Lower lobe of right lung (tissue), 2 donors: ENCODE measurements around the gene LRRC49. TPM values are rescaled to one million over a fixed set of nuclear protein-coding genes. Genes with fewer than 3 reads are reported as not detected.
"Not testable (repeated sequence)": the region's sequence is repeated elsewhere in the genome, so short reads cannot be mapped to it uniquely, and the experiment has no call there.

Experiments used
- ATAC-seq, 2 donors: fragments of 200-7000 bp; cut with Tn5 transposase; one replicate each; pipeline ENCODE4 v1.9.1; 2020 to 2022; ENCODE audit warnings: mild to moderate bottlenecking in 2 of 2, moderate library complexity in 2 of 2
- DNase-seq: peaks from one replicate; pipeline ENCODE4 v3.0.0-alpha.2; 2020
- H3K27ac ChIP-seq: fragments of 200-600 bp; one replicate; pipeline ENCODE4 v1.8.0; 2022
- H3K27me3 ChIP-seq: fragments of 200-600 bp; one replicate; pipeline ENCODE4 v1.8.0; 2022; ENCODE audit warnings: low read depth
- H3K36me3 ChIP-seq: fragments of 200-600 bp; one replicate; pipeline ENCODE4 v1.8.0; 2022; ENCODE audit warnings: mild to moderate bottlenecking
- H3K4me1 ChIP-seq: fragments of 200-600 bp; one replicate; pipeline ENCODE4 v1.8.0; 2022
- H3K4me3 ChIP-seq: fragments of 200-600 bp; one replicate; pipeline ENCODE4 v1.8.0; 2022; ENCODE audit warnings: mild to moderate bottlenecking
- H3K9me3 ChIP-seq: fragments of 200-600 bp; one replicate; pipeline ENCODE4 v1.8.0; 2022
- intact Hi-C: fragments of 100-400 bp; cut with DNase I; formaldehyde crosslinking; loops from one replicate; pipeline ENCODE4 v1.11.0; 2022
- total RNA-seq: library from RNA; stranded (reverse); fragmentation: NEBNext Ultra II Directional; extraction: Animal tissue kit (Norgen Biotek cat#: 25700); gene quantifications from one replicate; pipeline ENCODE4 v1.2.1, GENCODE V29; 2021
- TF ChIP-seq, protein P1 (sequence below): fragments of 200-600 bp; IDR thresholded peaks from one replicate; pipeline ENCODE4 v1.8.0; 2022; ENCODE audit warnings: antibody characterized with exemption, mild to moderate bottlenecking
- donor health status: DM: no; HTN: yes; CAD: no; lungs with severe emphysema.

The LRRC49 gene
- total RNA-seq, 1 donor from 2014 or later = 7.3 TPM

DNA sequence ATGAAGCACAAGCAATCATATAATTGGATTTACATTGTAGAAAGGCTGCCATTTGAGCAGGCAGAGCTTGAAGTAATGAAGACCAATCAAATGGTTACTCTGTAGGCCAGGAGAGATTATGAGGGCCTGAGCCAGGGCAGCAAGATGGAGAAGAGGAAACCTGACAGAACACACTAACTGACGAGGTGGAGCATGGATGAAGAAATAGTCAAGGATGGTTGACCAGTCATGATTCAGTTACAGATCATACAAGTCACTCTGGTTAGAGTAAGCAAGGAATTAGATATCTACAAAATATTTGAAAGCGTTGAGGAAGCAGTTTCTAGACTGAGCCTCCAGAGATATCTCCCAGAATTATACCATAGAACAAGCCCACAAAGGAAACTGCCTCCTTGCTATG, 120.8 kb downstream of the LRRC49 start:
- H3K4me1 ChIP-seq = no peaks in the 10 kb centered on the region
- H3K27me3 ChIP-seq = no peaks in the 10 kb centered on the region
- TF ChIP-seq, protein P1, sequence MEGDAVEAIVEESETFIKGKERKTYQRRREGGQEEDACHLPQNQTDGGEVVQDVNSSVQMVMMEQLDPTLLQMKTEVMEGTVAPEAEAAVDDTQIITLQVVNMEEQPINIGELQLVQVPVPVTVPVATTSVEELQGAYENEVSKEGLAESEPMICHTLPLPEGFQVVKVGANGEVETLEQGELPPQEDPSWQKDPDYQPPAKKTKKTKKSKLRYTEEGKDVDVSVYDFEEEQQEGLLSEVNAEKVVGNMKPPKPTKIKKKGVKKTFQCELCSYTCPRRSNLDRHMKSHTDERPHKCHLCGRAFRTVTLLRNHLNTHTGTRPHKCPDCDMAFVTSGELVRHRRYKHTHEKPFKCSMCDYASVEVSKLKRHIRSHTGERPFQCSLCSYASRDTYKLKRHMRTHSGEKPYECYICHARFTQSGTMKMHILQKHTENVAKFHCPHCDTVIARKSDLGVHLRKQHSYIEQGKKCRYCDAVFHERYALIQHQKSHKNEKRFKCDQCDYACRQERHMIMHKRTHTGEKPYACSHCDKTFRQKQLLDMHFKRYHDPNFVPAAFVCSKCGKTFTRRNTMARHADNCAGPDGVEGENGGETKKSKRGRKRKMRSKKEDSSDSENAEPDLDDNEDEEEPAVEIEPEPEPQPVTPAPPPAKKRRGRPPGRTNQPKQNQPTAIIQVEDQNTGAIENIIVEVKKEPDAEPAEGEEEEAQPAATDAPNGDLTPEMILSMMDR = no peak
- H3K9me3 ChIP-seq = no peaks in the 10 kb centered on the region
- ATAC-seq (no peak), DNase-seq (no peak)
- intact Hi-C loops = no loop called here
- H3K4me3 ChIP-seq = no peak overlapping the region
- no peaks in the 10 kb centered on the region for H3K36me3 ChIP-seq
- no peak overlapping the region for H3K27ac ChIP-seq

DNA sequence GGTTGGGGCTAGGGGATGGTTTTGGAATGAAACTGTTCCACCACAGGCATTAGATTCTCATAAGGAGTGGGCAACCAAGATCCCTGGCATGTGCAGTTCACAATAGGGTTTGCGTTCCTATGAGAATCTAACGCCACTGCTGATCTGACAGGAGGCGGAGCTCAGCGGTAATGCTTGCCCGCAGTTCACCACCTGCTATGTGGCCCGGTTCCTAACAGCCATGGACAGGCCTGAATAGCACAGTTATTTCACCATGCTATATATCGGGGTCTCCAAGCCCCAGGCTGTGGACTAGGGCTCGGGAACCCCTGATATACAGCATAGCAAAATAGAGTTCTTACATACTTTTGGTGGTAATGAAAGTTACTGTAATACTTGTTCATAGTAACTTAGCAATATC, 122.7 kb downstream of the LRRC49 start:
- H3K4me3 ChIP-seq = no peak overlapping the region
- no peaks in the 10 kb centered on the region for H3K4me1 ChIP-seq
- no peak overlapping the region for H3K27ac ChIP-seq
- intact Hi-C loops = no loop called here
- no peaks in the 10 kb centered on the region for H3K36me3 ChIP-seq
- ATAC-seq (no peak), DNase-seq (no peak)
- TF ChIP-seq, protein P1 = no peak
- no peaks in the 10 kb centered on the region for H3K27me3 ChIP-seq
- H3K9me3 ChIP-seq = no peaks in the 10 kb centered on the region

DNA sequence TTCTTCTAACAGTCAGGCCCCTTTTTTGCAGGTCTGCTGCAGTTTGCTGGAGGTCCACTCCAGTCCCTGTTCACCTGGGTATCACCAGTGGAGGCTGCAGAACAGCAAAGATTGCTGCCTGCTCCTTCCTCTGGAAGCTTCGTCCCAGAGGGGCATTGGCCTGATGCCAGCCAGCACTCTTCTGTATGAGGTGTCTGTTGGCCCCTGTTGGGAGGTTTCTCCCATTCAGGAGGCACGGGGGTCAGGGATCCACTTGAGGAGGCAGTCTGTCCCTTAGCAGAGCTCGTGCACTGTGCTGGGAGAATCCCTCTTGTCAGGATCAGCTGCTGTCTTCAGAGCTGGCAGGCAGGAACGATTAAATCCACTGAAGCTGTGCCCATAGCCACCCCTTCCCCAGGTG, 138.6 kb downstream of the LRRC49 start:
- intact Hi-C loops = not testable (repeated sequence)

DNA sequence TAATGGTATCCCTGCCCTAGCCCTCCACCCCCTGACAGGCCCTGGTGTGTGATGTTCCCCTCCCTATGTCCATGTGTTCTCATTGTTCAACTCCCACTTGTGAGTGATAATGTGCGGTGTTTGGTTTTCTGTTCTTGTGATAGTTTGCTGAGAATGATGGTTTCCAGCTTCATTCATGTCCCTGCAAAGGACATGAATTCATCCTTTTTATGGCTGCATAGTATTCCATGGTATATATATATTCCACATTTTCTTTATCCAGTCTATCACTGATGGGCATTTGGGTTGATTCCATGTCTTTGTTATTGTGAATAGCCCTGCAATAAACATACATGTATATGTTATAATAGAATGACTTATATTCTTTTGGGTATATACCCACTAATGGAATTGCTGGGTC, 142.9 kb downstream of the LRRC49 start:
- intact Hi-C loops, H3K27ac ChIP-seq: not testable (repeated sequence)

More for the DNA sequence above, 138.6 kb downstream of the LRRC49 start:
- DNase-seq, H3K27me3 ChIP-seq, H3K4me3 ChIP-seq, H3K36me3 ChIP-seq, H3K9me3 ChIP-seq, H3K27ac ChIP-seq, H3K4me1 ChIP-seq, ATAC-seq: not testable (repeated sequence)

DNA sequence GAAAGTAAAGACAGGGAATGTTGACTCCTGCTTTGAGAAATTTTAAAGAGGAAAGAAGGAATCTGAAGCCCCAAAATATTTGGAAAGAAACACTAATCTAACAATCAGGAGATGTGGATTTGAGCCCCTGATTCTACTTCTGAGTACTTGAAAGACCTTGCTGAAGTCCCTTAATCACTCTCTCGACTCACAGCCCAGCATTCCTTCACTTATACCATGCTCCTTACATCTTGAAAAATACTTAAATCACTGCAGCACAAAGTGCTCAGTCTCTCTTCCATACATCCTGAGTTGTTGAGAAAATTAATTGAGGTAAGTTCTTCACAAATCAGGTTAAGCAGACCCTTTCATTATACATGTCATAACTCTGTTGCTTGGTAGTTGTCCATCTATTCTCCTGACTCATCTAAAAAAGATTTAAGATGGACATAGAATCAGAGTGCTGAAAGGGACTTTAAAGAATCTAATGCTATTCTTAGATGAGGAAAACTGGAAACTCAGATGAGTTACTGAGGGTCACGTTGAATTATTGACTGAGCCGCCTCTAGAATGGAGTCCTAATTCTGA, 149.8 kb downstream of the LRRC49 start:
- DNase-seq = no peak
- Histone ChIP-seq H3K4me1 (no peaks in the 10 kb centered on the region), H3K27ac (no peak overlapping the region), H3K36me3 (no peaks in the 10 kb centered on the region), H3K4me3 (no peak overlapping the region), H3K9me3 (no peaks in the 10 kb centered on the region), H3K27me3 (no peaks in the 10 kb centered on the region)
- no peak for ATAC-seq
- TF ChIP-seq, protein P1 = no peak
- intact Hi-C loops = no loop called here

More for the DNA sequence above, 142.9 kb downstream of the LRRC49 start:
- not testable (repeated sequence) for DNase-seq, H3K4me3 ChIP-seq, H3K27me3 ChIP-seq, H3K4me1 ChIP-seq, H3K36me3 ChIP-seq, H3K9me3 ChIP-seq, ATAC-seq

DNA sequence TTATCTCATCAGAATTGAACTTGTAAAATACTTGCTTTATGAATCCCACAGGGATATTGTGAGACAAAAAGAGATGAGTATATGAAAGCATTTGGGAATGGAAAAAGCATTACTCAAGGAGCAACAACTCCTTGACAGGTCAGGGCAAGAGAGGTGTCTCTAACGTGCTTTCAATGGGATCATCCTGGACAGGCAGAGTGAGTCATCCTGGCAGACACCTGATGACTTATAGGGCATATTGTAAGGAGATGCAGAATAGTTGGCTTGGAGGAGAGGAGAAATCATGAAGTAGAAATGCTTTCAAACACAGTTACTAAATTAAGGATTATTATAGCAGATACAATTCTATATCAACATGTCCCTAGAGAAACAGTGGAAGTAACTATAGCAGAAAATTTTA, 150.7 kb downstream of the LRRC49 start:
- no peak for DNase-seq
- H3K27ac ChIP-seq = no peak overlapping the region
- H3K9me3 ChIP-seq = no peaks in the 10 kb centered on the region
- ATAC-seq = no peak
- intact Hi-C loops = no loop called here
- no peaks in the 10 kb centered on the region for H3K36me3 ChIP-seq
- H3K4me1 ChIP-seq = no peaks in the 10 kb centered on the region
- no peak overlapping the region for H3K4me3 ChIP-seq
- H3K27me3 ChIP-seq = no peaks in the 10 kb centered on the region
- TF ChIP-seq, protein P1 = no peak

DNA sequence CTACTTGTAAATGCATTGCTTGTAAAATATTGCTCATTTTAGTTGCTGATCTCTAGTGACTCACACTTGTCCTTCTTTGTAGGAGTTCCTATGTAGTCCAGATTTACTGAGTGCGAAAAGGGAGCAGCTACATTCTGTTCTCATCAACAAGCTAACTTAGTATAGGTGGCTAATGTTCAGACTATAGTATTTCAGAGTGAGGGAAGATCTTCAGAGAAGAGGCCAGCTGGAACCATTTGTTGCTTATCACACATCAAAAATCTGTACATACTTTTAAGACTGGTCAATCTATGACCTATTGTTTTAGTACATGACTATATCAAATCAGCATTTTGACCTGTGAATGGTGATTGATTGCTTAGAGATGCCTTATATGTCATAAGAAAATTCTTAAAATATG, 151.4 kb downstream of the LRRC49 start:
- H3K27me3 ChIP-seq = no peaks in the 10 kb centered on the region
- no peak overlapping the region for H3K27ac ChIP-seq
- no peaks in the 10 kb centered on the region for H3K4me1 ChIP-seq
- ATAC-seq = no peak
- no peak for DNase-seq
- no peaks in the 10 kb centered on the region for H3K9me3 ChIP-seq
- TF ChIP-seq, protein P1 = no peak
- no peak overlapping the region for H3K4me3 ChIP-seq
- no peaks in the 10 kb centered on the region for H3K36me3 ChIP-seq
- intact Hi-C loops = no loop called here

DNA sequence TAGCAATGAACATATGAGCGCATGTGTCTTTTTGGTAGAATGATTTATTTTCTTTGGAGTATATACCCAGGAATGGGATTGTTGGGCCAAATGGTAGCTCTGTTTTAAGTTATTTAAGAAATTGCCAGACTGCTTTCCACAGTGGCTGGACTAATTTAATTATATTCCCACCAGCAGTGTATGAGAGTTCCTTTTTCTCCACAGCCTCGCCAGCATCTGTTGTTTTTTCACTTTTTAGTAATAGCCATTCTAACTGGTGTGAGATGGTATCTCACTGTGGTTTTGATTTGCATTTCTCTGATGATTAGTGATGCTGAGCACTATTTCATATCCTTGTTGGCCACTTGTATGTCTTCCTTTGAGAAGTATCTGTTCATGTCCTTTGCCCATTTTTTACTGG, 153.5 kb downstream of the LRRC49 start:
- H3K9me3 ChIP-seq, intact Hi-C loops, H3K4me3 ChIP-seq, H3K4me1 ChIP-seq, H3K27ac ChIP-seq, H3K27me3 ChIP-seq, ATAC-seq, H3K36me3 ChIP-seq, DNase-seq: not testable (repeated sequence)
